Progenitor cell of endocrine pancreas (in vitro differentiated cells): Measurements from ENCODE around the gene ENGASE. TPM values are rescaled to one million over a fixed set of nuclear protein-coding genes. Genes with fewer than 3 reads are reported as not detected.

Experiments
- DNase-seq: peaks from one replicate; pipeline ENCODE4 v3.0.0; 2021; ENCODE audit warnings: low spot score; ENCODE audit not compliant: unreplicated experiment
- H3K27ac Mint-ChIP-seq: 2 replicates; pipeline ENCODE4 v1.8.0; 2021; ENCODE audit warnings: mild to moderate bottlenecking, moderate library complexity, mixed read lengths
- H3K27me3 Mint-ChIP-seq: 2 replicates; pipeline ENCODE4 v1.8.0; 2021; ENCODE audit warnings: mixed read lengths
- H3K36me3 Mint-ChIP-seq: 2 replicates; pipeline ENCODE4 v1.8.0; 2022; ENCODE audit warnings: mixed read lengths; ENCODE audit not compliant: insufficient read depth
- H3K4me1 Mint-ChIP-seq: 2 replicates; pipeline ENCODE4 v1.8.0; 2021; ENCODE audit warnings: low read depth, mixed read lengths
- H3K4me3 Mint-ChIP-seq: 2 replicates; pipeline ENCODE4 v1.8.0; 2021; ENCODE audit warnings: low read depth, mild to moderate bottlenecking, moderate library complexity, mixed read lengths
- H3K9me3 Mint-ChIP-seq: 2 replicates; pipeline ENCODE4 v1.8.0; 2021; ENCODE audit warnings: low read depth, mixed read lengths
- CTCF ChIP-seq: fragments of 200-600 bp; sonication (generic); IDR thresholded peaks from one replicate; pipeline ENCODE4 v1.5.0; 2021; ENCODE audit warnings: antibody characterized with exemption, mild to moderate bottlenecking; ENCODE audit not compliant: unreplicated experiment
- total RNA-seq: library from RNA; stranded (reverse); gene quantifications from 2 replicates; pipeline ENCODE4 v1.2.1, GENCODE V29; 2021

ENGASE gene
- total RNA-seq, 1 donor from 2014 or later = 52.4 TPM

- Mint-ChIP-seq H3K4me3 (no peak overlapping the region), H3K27ac (no peak overlapping the region), H3K9me3 (peaks cover 2% of the 10 kb centered on the region), H3K27me3 (peaks cover 24% of the 10 kb centered on the region), H3K36me3 (no peaks in the 10 kb centered on the region), H3K4me1 (no peaks in the 10 kb centered on the region)
- DNase-seq = no peak
- no peak for TF ChIP-seq CTCF
Measured at GRCh38 chr17:79047923-79048825, 26.4 kb upstream of the ENGASE start.

DNA sequence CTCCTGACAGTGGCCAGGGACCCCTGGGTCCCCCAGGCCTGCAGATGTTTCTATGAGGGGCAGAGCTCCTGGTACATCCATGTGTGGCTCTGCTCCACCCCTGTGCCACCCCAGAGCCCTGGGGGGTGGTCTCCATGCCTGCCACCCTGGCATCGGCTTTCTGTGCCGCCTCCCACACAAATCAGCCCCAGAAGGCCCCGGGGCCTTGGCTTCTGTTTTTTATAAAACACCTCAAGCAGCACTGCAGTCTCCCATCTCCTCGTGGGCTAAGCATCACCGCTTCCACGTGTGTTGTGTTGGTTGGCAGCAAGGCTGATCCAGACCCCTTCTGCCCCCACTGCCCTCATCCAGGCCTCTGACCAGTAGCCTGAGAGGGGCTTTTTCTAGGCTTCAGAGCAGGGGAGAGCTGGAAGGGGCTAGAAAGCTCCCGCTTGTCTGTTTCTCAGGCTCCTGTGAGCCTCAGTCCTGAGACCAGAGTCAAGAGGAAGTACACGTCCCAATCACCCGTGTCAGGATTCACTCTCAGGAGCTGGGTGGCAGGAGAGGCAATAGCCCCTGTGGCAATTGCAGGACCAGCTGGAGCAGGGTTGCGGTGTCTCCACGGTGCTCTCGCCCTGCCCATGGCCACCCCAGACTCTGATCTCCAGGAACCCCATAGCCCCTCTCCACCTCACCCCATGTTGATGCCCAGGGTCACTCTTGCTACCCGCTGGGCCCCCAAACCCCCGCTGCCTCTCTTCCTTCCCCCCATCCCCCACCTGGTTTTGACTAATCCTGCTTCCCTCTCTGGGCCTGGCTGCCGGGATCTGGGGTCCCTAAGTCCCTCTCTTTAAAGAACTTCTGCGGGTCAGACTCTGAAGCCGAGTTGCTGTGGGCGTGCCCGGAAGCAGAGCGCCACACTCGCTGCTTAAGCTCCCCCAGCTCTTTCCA is 25.5 kb upstream of the ENGASE start:
- no peak for DNase-seq
- no peak for TF ChIP-seq CTCF
- H3K27me3 Mint-ChIP-seq = peaks cover 20% of the 10 kb centered on the region
- H3K36me3 Mint-ChIP-seq = no peaks in the 10 kb centered on the region
- no peak overlapping the region for H3K4me3 Mint-ChIP-seq
- H3K27ac Mint-ChIP-seq = no peak overlapping the region
- peaks cover 8% of the 10 kb centered on the region for H3K9me3 Mint-ChIP-seq
- H3K4me1 Mint-ChIP-seq = no peaks in the 10 kb centered on the region

GRCh38 chr17:79049821-79050220 is 24.8 kb upstream of the ENGASE start:
- H3K27ac Mint-ChIP-seq = no peak overlapping the region
- DNase-seq = no peak
- H3K27me3 Mint-ChIP-seq = peaks cover 13% of the 10 kb centered on the region
- no peaks in the 10 kb centered on the region for H3K4me1 Mint-ChIP-seq
- H3K36me3 Mint-ChIP-seq = no peaks in the 10 kb centered on the region
- TF ChIP-seq CTCF = no peak
- H3K9me3 Mint-ChIP-seq = peaks cover 14% of the 10 kb centered on the region
- H3K4me3 Mint-ChIP-seq = no peak overlapping the region

- TF ChIP-seq CTCF = no peak
- no peak overlapping the region for H3K27ac Mint-ChIP-seq
- H3K27me3 Mint-ChIP-seq = peaks cover 7% of the 10 kb centered on the region
- peaks cover 15% of the 10 kb centered on the region for H3K9me3 Mint-ChIP-seq
- no peaks in the 10 kb centered on the region for H3K36me3 Mint-ChIP-seq
- no peak for DNase-seq
- H3K4me3 Mint-ChIP-seq = no peak overlapping the region
- no peaks in the 10 kb centered on the region for H3K4me1 Mint-ChIP-seq
Measured at GRCh38 chr17:79050551-79050950, 24.1 kb upstream of the ENGASE start.

GRCh38 chr17:79051306-79051705 is 23.3 kb upstream of the ENGASE start:
- DNase-seq = no peak
- H3K9me3 Mint-ChIP-seq = peaks cover 15% of the 10 kb centered on the region
- no peaks in the 10 kb centered on the region for H3K27me3 Mint-ChIP-seq
- H3K4me3 Mint-ChIP-seq = no peak overlapping the region
- no peak for TF ChIP-seq CTCF
- H3K4me1 Mint-ChIP-seq = no peaks in the 10 kb centered on the region
- H3K27ac Mint-ChIP-seq = no peak overlapping the region
- H3K36me3 Mint-ChIP-seq = no peaks in the 10 kb centered on the region
